GM12872 (cell line): ENCODE results near the gene KIF26A.

Experiments
- CTCF ChIP-seq: IDR thresholded peaks from 3 replicates; pipeline ENCODE4 v1.5.1; 2011; ENCODE audit warnings: low read depth, mild to moderate bottlenecking, low read length, moderate library complexity; ENCODE audit not compliant: insufficient read depth

KIF26A gene

DNA sequence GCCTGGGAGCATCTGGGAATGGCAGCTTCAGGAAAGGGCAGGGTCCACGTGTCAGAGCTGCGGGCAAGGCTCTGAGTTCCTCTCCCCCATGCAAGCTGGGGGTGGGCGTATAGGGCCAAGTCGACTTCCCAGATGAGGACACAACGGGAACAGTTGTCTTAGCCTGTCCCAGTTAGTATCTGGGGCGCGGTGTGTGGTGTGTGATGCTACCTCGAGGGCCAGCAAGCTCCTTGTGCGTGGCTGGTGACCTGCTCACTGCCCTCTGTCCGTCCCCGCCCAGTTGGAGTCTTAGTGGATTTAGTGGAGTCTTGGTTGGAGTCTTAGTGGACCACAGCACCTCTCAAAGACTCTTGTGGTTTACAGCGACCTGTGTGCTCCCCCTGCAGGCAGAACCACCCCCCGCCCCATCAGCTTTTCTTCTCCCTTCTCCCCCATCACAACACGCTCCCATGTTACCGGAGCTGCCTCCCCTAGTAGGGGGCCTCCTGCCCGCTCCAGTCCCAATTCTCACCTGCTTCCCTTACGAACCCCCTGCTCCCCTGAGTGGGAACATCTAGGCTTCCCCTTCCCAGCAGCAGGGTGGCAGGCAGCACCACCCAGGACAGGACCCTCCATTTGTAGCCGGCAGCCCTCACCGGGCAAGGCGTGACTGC lies 44.2 kb upstream of the KIF26A start:
- TF ChIP-seq CTCF, result no peak

DNA sequence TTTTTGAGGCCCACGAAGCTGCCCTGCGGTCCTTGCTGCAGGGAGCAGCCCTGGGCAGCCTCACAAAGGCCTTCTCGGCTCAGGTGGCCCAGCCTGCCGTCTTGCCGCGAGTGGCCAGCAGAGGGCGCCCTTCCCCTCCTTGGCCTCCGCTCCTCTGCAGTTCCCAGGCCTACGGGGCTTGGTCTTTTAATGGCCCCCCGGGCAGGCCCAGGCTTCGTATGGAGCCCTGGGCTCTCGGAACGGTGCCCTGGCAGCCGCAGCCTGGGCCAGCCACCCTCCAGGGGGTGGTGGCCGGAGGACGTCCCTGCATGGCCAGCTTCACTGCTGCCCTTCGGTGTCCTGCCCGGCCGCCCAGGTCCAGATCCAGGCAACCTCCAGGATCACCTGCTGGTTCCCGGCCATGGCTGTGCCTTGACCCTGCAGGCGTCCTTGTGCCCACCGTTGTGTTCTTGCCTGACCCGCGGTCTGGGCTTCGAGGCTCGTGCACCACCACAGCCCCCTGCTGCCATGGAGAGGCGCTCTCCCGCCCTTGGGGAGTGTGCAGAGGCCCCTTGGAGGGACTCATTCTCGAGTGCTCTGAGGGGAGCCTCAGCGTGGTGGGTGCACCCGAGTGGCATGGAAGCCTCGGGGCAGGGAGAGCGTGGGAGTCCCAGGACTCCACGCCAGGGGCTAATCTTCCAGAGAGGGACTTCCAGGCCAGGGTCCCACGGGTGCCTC lies 43.5 kb upstream of the KIF26A start:
- peak; percentile 95 for TF ChIP-seq CTCF

DNA sequence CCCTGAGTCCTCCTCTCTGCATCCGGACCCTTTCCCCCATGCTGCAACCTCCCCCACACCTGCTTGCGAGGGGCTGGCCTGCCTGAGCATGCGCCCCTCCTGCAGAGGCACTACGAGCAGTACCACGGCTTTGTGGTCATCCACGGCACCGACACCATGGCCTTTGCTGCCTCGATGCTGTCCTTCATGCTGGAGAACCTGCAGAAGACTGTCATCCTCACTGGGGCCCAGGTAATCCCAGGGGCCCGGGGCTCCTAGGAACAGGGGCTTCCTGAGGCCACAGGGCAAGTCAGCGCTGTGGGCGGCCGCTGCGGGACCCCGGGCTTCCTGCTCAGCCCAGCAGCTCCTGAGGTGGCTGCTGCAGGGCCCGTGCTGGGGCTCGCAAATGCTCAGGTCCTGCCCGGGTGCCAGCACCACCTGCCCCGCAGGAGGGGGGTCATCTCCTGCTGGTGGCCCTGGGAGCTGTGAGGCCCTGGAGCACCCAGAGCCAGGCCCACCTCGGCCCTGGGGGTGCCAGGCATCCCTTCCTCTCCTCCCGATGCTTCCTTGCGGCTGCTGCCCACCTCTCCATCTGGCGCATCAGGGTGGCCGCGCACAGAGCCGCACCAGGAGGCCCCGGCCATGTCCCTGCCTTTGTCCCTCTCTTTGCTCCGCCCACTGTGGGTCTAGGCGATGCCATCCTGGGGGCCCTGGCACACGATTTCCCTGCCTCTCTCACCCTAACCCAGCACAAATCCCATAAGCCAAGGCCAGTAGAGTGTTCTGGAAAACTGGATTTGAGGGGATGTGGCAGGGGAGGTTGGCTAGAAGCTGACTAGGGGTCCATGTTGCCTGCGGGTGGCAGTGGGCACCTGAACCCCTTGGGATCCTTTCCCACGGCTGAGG lies 42.7 kb upstream of the KIF26A start:
- TF ChIP-seq CTCF, result no peak

GRCh38 chr14:104096318-104096717 lies 42.1 kb upstream of the KIF26A start:
- TF ChIP-seq CTCF, result no peak

DNA sequence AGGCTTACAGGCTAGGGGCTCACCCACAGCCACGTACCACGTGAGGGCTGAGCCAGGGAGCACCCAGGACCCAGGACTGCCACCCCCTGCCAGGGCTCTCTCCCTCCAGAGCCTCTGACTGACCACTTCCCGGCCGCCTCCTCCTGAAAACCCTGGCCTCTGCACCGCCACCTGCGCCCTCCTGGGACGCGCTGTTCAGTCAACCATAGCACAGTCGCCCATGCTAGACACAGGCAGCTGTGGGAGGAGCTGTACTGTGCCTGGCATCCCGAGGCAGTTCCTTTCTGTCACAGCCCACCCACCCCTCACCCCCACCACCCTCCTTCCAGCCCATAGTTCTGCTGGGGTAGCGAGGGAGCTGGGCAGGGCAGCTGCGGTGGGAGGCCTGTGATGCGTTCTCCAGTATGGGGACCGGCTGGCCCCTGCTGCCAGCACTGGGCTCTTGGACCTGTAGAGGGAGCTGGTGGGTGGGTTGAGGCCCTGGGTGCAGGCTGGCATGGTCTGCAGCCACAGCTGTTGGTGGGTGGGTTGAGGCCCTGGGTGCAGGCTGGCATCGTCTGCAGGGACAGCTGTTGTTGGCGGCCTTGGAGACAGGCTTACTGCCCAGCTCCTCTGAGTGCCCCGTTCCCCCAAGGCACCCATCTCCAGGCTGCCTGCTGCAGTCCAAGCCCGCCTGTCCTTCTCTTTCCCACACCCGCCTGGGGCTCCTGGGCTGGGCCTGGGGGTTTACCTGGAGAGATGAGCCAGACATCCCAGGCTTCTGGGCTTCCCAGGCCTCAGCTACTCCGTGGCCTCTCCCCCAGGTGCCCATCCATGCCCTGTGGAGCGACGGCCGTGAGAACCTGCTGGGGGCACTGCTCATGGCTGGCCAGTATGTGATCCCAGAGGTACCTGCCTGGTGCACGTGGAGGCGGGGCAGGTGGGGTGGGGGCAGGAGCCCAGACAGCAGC lies 41.4 kb upstream of the KIF26A start:
- peak; percentile 8; the same call in 1 of the 3 replicates for TF ChIP-seq CTCF

DNA sequence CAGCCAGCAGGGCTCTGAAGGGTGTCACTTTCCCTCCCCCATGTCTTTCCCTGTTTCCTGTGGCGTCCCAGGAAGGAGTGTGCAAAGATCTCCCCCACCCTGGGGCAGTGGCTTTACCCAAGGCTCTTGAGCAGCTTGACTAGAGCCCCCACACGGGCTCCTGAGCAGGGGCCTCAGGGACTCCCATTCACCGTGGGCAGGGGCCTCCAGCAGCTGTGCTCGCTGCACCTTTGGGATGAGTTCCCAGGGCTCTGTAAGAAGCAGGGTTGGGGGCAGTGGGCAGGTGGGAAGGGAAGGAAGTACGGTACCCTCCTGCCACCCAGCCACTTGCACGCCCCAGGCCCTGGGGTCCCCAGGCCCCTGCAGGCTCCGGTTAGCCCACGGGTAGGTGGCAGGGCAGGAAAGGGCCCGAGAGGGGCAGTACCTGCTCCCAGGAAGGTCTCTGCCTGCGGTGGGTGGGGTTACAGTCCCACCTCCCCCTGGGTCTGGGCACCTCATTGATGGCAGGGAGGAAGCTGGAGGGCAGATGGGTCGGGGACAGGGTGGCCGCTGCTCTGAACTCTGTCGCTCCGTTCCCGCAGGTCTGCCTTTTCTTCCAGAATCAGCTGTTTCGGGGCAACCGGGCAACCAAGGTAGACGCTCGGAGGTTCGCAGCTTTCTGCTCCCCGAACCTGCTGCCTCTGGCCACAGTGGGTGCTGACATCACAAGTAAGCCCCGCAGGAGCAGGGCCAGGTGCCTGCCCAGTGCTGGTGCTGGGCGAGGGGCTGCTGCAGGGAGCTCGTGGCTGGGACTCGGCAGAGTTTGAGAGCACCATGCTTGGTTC lies 39.9 kb upstream of the KIF26A start:
- no peak for TF ChIP-seq CTCF
